ENCODE data around the gene RAB3IL1. TPM values are rescaled to one million over a fixed set of nuclear protein-coding genes. Genes with fewer than 3 reads are reported as not detected.

RAB3IL1 gene
- total and polyA plus RNA-seq, 4 donors = 2.1 to 41.6 (median 5.4) TPM

DNA sequence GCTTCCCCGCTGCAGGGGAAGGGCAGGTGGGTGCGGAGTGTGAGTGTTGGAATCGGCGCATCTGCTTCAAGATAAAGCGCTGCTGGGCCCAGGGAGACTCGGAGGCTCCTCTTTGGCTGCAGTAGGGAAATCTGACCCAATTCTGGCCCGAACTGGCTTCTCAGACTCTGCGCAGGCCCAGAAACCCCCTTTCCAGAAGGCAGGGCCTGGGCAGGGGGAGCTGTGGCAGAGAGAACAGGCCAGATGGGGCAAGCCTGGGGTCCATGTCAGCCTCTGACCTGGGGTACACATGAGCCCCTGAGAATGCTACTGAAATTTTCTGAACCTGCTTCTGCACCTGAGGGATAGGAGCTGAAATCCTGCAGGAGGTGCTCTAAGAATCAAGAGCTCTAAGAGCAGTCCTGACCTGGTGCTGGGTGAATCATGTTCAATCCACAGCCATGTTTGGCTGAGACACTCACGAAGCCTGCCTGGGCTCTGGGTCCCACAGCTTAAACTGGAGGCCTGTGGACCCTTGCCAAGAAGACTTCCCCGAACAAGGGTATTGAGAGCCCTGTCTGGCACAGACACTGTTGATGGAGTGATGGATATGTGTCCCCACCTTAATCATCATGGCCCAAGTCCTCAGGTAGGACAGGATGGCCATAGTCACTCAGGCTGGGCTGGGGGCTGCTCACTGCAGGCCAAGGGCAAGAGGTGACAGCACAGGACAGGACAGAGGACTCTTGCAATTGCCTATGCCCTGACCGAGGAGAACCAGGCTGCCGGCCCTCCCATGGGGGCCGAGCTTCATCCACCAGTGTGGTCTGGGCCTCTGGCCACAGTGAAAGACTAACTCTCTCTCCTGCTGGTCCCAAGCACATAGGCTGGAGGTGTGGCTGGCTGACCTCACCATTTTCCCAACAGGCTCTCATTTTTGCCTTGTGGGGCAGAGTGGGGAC is 6.9 kb downstream of the RAB3IL1 start:
- no peaks in the 10 kb centered on the region for H3K9me3 ChIP-seq (ENCODE audit: control insufficient read depth in 4 of 4, low read length in 3 of 4)
- H3K4me3 ChIP-seq (ENCODE audit: low read depth in 1 of 3, low read length in 3 of 3) = no peak overlapping the region
- no peaks in the 10 kb centered on the region for H3K36me3 ChIP-seq (ENCODE audit: control insufficient read depth in 4 of 4, insufficient read depth in 3 of 4, low read depth in 1 of 4, low read length in 3 of 4)
- DNase-seq (ENCODE audit: low spot score) = no peak
- H3K27me3 ChIP-seq (ENCODE audit: control insufficient read depth in 4 of 4, insufficient read depth in 4 of 4, low read length in 3 of 4) = no peaks in the 10 kb centered on the region
- 90% methylated on average over 13 of the region's 13 CpGs for WGBS
- H3K4me1 ChIP-seq (ENCODE audit: control insufficient read depth in 4 of 4, insufficient read depth in 4 of 4, low read length in 3 of 4) = peaks cover 0 to 10% (median 0%) of the 10 kb centered on the region in 4 donors
- no peak overlapping the region for H3K27ac ChIP-seq (ENCODE audit: low read depth in 1 of 2, low read length in 2 of 2)
- no peak overlapping the region for H3K9ac ChIP-seq (ENCODE audit: low read depth in 1 of 2, low read length in 2 of 2)
- TF ChIP-seq YY1 (IDR thresholded peaks at IDR 0.05) = no peak

DNA sequence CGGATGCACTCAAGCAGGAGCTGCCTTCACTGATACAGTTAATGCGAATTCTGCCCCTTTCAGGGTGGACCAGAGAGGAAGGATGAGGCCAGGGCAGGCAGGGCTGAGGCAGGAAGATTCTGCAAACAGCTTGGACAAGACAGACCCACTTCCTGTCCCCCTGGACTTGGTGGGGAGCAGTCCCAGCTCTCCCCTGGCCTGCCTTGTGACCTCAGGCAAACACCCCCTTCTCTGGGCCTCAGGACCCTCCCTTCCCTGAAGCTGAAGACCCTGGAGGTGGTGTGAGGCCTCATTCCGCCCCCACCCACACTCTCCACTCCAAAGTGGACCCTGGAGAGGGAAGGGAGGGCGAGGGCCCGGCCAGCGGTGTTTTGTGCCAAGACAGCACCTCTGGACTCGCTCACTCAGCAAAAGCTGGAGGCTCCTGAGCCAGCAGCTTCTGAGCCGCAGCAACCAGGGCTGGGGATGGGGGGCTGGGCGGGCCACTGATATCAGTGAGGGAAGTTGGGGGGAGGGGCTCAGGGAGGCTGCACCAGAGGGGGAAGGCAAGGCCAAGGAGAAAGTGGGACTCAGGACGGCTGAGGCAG is 8.5 kb downstream of the RAB3IL1 start:
- no peaks in the 10 kb centered on the region for H3K36me3 ChIP-seq (ENCODE audit: control insufficient read depth in 4 of 4, insufficient read depth in 3 of 4, low read depth in 1 of 4, low read length in 3 of 4)
- 57% methylated on average over 10 of the region's 10 CpGs for WGBS
- no peak overlapping the region for H3K9ac ChIP-seq (ENCODE audit: low read depth in 1 of 2, low read length in 2 of 2)
- TF ChIP-seq, protein P1, sequence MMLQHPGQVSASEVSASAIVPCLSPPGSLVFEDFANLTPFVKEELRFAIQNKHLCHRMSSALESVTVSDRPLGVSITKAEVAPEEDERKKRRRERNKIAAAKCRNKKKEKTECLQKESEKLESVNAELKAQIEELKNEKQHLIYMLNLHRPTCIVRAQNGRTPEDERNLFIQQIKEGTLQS (IDR thresholded peaks at IDR 0.05) = no peak
- TF ChIP-seq RXRA (IDR thresholded peaks at IDR 0.05) (no peak), FOXA1 (IDR thresholded peaks at IDR 0.05) (no peak), EGR1 (IDR thresholded peaks at IDR 0.05; ENCODE audit: low read depth in 2 of 2) (no peak), RAD21 (IDR thresholded peaks at IDR 0.05) (no peak), HNF4A (conservative IDR thresholded peaks at IDR 0.05) (no peak), HNF4G (IDR thresholded peaks at IDR 0.05) (no peak), FOXA2 (IDR thresholded peaks at IDR 0.05) (no peak), SP1 (IDR thresholded peaks at IDR 0.05) (no peak)
- TF ChIP-seq, protein P2, sequence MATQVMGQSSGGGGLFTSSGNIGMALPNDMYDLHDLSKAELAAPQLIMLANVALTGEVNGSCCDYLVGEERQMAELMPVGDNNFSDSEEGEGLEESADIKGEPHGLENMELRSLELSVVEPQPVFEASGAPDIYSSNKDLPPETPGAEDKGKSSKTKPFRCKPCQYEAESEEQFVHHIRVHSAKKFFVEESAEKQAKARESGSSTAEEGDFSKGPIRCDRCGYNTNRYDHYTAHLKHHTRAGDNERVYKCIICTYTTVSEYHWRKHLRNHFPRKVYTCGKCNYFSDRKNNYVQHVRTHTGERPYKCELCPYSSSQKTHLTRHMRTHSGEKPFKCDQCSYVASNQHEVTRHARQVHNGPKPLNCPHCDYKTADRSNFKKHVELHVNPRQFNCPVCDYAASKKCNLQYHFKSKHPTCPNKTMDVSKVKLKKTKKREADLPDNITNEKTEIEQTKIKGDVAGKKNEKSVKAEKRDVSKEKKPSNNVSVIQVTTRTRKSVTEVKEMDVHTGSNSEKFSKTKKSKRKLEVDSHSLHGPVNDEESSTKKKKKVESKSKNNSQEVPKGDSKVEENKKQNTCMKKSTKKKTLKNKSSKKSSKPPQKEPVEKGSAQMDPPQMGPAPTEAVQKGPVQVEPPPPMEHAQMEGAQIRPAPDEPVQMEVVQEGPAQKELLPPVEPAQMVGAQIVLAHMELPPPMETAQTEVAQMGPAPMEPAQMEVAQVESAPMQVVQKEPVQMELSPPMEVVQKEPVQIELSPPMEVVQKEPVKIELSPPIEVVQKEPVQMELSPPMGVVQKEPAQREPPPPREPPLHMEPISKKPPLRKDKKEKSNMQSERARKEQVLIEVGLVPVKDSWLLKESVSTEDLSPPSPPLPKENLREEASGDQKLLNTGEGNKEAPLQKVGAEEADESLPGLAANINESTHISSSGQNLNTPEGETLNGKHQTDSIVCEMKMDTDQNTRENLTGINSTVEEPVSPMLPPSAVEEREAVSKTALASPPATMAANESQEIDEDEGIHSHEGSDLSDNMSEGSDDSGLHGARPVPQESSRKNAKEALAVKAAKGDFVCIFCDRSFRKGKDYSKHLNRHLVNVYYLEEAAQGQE (IDR thresholded peaks at IDR 0.05) = no peak
- no peak overlapping the region for H3K4me3 ChIP-seq (ENCODE audit: low read depth in 1 of 3, low read length in 3 of 3)
- no peaks in the 10 kb centered on the region for H3K9me3 ChIP-seq (ENCODE audit: control insufficient read depth in 4 of 4, low read length in 3 of 4)
- no peaks in the 10 kb centered on the region for H3K27me3 ChIP-seq (ENCODE audit: control insufficient read depth in 4 of 4, insufficient read depth in 4 of 4, low read length in 3 of 4)
- H3K27ac ChIP-seq (ENCODE audit: low read depth in 1 of 2, low read length in 2 of 2) = no peak overlapping the region
- no peak for DNase-seq (ENCODE audit: low spot score)
- H3K4me1 ChIP-seq (ENCODE audit: control insufficient read depth in 4 of 4, insufficient read depth in 4 of 4, low read length in 3 of 4) = peaks cover 0 to 12% (median 0%) of the 10 kb centered on the region in 4 donors

DNA sequence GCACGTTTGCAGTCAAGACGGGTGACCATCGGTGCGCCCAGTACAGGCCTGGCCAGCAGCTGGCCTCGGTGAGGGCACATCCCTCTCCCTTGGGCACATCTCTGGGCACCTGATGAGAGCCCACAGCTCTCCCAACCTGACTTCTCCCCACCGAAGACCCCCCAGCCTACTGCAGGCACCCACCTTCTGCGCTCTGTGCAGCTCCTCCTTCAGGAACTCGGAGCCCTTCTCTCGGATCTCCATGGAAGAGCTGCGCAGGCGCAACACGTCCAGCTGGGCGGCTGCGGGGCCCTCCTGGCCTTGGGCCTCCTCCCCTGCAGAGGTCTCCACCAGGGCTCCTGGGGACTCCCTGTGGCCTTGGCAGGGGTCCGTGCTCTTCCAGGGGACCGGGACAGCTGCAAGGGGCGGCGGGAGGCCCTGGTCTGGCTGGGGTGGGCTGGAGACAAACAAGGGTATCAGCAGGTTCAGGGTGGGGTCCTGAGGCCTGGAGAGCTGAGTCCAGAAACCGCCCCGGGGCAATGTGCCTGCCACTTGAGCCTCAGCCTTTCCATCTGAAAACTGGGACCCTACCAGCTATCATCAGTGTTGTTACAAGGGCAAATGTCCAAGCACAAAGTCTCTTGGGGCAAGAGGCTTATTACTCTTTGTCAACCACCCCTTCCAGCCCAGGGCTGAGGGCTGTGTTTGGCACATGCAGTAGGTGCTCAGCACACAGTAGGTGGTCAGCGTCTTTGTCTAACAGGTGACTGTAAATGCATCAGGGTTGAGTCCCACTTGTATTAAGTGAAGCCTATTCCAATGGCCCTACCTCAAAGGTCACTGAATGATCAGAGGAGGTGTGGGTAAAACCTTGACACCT is 9.3 kb downstream of the RAB3IL1 start:
- Histone ChIP-seq H3K27me3 (ENCODE audit: control insufficient read depth in 4 of 4, insufficient read depth in 4 of 4, low read length in 3 of 4) (no peaks in the 10 kb centered on the region), H3K36me3 (ENCODE audit: control insufficient read depth in 4 of 4, insufficient read depth in 3 of 4, low read depth in 1 of 4, low read length in 3 of 4) (no peaks in the 10 kb centered on the region), H3K4me1 (ENCODE audit: control insufficient read depth in 4 of 4, insufficient read depth in 4 of 4, low read length in 3 of 4) (peaks cover 0 to 12% (median 0%) of the 10 kb centered on the region in 4 donors), H3K9ac (ENCODE audit: low read depth in 1 of 2, low read length in 2 of 2) (no peak overlapping the region), H3K9me3 (ENCODE audit: control insufficient read depth in 4 of 4, low read length in 3 of 4) (no peaks in the 10 kb centered on the region), H3K27ac (ENCODE audit: low read depth in 1 of 2, low read length in 2 of 2) (no peak overlapping the region), H3K4me3 (ENCODE audit: low read depth in 1 of 3, low read length in 3 of 3) (no peak overlapping the region)
- no peak for TF ChIP-seq NR2F2 (IDR thresholded peaks at IDR 0.05)
- no peak for TF ChIP-seq RXRA (IDR thresholded peaks at IDR 0.05)
- TF ChIP-seq TAF1 (conservative IDR thresholded peaks at IDR 0.05) = no peak
- TF ChIP-seq RAD21 (IDR thresholded peaks at IDR 0.05) = no peak
- TF ChIP-seq FOXA1 (IDR thresholded peaks at IDR 0.05) = no peak
- no peak for TF ChIP-seq HNF4G (IDR thresholded peaks at IDR 0.05)
- no peak for TF ChIP-seq JUND (IDR thresholded peaks at IDR 0.05)
- 90% methylated on average over 21 of the region's 21 CpGs for WGBS
- no peak for DNase-seq (ENCODE audit: low spot score)
